Hematopoietic multipotent progenitor cell treated with erythropoietin and hydrocortisone succinate and interleukin-3 and kit ligand, for 4 days (in vitro differentiated cells): ENCODE results near the gene MED15.

ENCODE experiments used
- DNase-seq: peaks from one replicate; pipeline ENCODE4 v3.0.0-alpha.2; 2015

Gene MED15

DNA sequence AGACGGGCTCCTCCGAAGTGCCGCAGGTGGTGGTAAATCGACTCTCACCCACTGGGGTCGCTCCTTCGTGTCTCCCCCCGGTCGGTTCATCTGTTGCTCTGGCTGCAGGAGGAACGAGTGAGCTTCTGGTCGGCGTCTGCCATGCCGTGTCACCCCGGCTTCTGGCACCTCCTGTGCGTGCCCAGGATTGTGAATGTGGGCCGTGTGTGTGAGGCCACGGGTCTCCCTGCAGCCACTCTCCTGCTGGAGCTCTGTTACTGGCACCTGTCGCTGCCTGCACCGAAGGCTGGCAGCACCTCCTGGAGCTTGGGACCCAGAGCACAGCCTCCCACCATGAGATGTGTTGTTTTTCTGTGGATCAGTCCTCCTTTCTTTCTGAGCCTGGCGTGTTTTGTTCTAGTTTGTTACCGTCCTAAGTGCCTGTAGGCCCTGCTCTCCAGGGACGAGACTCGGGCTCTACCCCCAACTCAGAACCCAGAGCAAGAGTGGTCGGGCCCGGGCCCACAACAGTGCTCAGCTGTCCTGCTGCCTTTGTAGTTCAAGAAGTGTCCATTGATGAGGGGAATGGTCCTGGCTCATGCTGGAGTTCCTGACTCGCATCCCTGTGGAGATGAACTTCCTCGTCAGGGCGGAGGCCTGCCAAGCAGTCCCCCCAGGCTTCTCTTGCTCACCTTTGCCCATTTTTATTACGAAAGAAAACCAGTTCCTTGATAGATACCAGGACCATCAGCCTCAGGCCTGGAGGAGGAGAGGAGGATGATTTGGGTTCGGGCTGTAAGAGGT is 66.6 kb downstream of the MED15 start:
- DNase-seq = no peak

DNA sequence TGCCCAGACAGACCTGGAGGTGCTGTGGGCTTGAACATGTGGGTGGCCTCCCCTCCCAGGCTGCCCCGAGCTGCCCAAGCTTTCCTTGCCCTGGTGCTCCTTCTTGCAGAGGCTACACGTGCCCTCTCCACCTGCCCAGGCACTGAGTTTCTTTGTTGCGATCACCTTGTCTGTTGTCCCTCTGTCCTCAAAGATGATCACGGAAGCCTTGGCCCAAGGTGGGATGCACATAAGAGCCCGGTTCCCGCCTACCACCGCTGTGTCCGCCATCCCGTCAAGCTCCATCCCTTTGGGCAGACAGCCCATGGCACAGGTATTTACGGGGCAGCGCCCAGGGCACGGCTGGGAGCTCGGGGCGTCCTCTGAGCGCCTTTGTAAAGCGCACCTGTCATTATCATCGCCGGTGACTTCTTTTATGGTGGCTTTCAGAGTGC is 67.5 kb downstream of the MED15 start:
- DNase-seq = no peak

DNA sequence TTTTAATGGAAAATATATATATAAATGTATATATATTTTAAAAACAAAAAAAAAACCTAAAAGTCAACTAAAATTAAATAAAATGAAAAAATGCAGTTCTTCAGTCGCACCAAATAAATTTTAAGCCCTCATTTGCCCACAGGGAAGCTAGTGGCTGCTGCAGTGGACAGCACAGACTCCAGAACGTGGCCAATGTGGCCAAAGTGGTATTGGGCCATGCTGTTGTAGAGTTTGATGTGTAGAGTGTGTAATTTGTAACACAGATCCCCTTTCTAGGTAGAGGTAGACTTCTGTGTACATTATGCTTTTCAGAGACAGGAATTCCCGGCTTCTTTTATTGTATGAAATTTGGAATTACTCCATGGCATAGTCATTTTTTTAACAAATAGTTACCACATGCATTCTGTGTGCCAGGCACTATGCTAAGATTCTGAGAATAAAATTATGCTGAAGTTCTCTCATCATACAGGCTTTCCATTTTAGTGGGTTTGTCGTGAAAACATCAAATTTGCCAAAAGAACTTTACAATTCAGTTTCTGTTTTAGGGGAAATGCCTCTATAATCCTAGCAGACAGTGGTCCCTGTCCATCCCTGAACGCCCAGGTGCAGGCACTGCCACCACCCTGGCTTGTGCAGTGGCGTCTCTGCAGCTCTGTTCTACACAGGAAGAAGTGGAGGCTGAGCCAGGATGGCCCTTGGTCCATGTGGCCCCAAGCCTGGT is 68.5 kb downstream of the MED15 start:
- no peak for DNase-seq

DNA sequence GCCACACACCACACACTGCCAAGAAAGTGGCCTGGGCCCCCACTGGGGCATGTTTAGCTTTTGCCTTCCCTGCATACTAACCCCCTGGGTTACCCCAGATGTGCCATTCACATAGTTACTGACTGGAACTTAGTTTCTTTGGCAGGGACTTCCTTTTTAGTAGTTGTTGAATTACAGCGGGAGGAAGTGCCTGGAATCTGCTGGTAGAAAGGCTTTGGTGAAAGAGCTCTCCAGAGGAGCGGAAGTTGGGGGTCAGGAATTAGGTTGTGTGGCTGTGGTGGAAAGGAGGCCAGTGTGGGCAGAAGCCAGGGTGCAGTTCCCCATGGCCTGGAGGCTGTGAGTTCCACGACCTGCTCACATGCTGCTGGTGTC is 69.0 kb downstream of the MED15 start:
- DNase-seq = peak; percentile 49

DNA sequence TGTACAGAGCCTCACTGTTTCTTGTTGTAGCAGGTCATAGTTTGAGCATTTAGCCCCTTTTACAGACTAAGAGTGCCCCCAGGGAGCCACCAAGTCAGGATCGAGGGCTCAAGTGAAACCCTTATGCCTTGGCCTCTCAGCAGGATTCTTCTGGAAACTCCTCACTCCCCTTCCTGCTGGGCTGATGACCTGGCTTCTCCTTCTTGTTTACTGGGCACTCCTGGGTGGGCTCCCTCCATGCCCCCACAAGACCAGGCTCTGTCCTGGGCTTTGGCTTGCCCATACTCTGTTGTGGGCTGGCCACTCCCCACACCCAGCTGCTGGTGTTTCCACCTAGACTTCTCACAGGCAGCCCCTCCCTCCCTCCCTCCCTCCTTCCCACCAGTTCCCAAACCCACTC is 69.6 kb downstream of the MED15 start:
- DNase-seq = no peak

DNA sequence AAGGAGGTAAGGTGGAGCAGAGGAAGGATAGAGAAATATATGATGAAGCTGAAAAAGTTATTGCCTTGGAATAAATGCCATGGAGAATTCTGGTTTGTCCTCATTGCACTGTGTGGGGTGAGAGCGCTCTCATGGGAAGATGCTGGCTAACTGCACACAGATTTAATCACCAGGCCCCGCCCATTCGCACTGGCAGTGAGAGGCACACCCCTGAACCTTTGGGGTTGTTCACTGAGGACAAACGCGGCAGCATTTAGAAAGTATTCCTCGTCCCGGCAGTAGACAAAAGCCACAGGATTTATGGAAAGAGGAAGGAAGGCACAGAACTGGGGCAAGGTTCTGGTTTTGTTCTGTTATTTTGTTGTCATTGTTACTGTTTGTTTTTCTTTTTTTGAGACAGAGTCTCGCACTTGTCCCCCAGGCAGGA is 70.2 kb downstream of the MED15 start:
- peak; percentile 49 for DNase-seq

DNA sequence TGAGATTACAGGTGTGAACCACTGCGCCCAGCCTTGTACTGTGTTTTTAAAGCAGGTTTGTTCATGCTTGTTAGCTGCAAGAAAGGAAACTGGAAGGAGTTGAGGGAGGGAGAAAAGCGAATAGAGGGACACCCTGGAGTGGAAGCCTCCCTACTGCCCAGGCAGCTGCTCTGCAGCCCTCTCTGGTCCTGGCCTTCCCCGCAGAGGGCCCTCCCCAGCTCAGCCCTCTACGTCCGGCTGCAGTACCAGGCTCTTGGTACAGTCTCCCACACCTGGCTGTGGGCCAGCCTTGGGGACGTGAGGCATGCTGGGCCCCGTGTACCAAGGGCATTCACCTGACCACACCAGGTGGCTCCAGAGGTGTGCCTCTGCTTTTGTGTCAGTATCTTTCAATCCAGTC is 70.8 kb downstream of the MED15 start:
- DNase-seq = no peak

DNA sequence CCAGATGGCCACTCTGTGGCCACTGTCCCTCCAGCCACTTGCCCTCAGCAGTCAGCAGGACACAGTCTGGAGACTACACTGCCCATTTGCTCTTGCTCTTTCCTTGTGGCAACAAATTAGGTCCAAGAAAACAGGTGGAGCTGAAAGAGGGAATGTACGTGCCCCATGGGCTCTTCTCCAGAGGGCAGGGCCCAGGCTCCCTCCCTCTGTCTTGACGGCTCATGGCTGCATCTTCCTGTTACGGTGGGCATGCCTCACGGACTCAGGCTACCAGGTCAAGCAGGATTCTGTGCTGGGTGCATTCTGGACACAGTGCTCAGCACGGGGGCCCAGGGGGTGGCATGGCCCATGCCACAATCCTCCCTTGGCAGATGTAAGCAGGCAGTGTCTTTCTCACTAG is 71.3 kb downstream of the MED15 start:
- no peak for DNase-seq

DNA sequence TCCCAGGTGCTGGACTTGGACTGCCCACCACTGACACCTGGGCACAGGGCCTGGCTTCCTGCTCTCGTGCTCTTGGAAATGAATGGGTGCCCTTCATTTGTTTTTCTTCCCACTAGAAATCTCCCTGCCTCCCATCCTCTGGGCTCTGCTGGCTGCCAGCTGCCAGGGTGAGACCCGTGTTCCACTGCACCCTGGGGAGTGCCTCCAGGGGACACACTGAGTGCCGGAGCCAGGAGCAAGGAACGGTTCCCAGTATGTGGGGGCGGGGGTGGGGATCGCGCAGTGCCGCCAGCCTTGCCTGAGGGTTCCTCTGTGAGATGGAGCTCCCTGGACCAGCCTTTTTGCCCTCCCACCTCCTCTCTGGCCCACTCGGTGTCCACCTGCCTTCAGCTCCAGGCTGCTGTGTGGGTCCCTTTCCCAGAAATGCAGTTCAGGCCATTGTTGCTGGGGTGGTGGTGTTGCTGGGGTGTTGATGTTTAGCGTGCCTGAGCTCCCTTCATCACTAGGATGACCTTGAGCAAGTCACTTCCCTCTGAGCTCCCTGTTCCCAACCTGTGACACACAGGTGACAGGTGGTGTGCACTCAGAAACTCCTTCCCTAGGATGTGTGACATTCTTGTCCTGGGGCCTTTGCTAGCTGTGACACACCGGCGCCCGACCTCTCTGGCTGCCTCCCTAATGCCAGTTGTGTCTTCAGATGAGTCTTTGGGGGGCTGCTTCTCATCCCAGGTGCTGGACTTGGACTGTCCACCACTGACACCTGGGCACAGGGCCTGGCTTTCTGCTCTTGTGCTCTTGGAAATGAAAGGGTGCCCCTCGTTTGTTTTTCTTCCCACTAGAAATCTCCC is 72.1 kb downstream of the MED15 start:
- DNase-seq = no peak

DNA sequence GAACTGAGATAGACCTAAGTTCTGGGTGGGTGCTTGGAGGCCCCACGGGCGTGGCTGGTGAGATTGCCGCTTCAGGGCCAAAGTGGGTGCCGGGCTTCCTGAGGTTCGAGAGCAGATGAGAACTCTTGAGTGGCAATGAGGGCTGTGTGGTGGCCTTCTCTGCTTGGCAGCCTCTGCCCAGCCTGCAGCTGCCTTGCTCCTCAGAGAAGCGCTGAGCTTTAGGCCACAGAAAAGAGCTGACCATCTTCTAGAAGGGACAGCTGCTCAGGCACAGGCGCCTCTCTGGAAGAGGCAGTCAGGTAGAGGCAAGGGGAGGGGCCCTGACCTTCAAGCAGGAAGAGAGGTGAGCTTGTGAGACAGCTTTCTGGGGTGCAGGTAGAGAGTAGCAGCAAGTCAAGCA is 72.8 kb downstream of the MED15 start:
- DNase-seq = no peak

DNA sequence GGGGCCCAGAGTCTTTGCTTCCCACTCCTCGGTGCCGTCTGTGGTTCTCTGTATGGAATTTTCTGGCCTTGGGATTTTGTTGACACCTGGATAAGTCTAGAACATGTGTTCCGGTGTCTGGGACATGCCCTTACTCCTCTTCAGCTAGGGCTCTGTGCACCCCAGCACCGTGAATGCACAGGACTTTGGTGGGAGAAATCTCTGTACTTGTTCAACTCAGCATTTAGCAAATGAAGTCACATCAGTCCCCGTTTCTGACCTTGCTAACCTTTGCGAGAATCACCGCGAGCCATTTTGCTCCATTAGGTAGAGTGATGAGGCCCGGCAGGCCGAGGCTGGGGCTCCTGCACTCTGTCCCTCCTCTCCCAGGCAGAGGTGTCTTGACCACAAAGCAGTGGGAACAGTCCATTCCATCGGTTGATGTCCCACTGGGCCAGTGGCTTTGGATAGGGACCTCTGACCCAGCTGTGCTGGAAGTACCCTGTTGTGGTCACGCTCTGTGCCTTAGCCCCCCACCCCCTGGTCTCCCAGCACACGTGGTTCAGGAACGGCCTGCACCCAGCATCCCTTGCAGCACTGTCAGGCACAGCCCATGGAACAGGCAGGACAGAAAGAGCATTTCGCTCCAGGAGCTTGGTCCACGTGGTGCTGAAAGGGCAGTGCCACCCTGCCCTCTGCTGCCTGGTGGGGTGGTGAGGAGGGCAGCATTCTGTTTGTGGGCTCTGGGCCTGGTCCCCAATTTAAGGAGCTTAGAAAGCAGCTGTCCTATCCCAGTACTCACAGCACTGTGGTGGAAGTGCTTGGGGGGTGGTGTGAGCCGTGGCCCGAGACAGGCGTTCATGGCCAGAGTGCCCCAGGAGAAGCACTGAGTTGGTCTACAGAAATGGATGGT is 73.4 kb downstream of the MED15 start:
- DNase-seq = no peak

DNA sequence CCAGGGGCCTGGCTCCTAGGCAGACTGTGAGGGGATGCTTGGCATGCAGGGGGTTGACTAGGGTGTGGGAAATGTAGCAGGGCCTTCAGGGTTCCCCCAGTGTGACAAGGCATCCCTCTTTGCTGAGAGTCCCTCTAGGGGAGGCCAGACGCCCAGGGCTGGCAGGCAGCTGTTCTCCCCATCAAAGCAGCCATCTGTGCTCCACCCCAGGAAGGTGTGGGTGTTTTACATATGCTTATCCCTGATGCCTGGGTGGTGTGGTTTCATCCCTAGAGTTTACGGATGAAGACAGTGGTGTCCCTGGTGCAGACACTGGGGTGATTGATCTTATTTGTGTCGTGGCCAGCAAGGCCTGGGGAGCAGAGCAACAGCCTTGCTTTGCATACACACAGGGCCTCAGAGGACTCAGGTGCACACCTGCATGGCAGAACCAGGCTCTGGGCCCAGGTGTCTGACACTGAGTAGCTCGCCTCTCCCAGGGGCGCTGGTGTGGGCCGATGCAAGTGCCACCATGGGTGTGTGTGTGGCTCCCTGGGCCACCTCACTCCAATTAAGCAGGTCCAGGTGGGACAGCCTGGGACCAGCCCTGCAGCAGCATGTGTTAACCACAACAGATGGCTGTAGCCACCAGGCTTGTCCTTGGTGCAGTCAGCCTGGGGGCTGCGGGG is 74.2 kb downstream of the MED15 start:
- no peak for DNase-seq

DNA sequence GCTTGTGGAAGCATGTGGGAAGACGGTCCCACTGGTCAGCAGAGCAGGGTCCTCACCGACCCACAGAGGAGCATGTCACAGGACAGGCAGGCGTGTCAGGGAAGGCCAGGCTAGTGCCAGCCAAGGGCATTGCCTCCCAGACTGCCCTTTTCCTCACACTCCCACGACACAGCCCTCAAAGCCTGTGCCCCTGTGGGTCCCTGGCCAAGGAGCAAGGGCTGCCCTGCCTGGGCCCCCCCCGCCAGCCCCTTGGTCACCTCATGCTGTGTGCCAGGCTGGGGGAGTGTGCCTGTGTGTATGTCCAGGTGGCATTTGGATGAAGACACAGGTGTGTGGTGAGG is 74.7 kb downstream of the MED15 start:
- DNase-seq = no peak

DNA sequence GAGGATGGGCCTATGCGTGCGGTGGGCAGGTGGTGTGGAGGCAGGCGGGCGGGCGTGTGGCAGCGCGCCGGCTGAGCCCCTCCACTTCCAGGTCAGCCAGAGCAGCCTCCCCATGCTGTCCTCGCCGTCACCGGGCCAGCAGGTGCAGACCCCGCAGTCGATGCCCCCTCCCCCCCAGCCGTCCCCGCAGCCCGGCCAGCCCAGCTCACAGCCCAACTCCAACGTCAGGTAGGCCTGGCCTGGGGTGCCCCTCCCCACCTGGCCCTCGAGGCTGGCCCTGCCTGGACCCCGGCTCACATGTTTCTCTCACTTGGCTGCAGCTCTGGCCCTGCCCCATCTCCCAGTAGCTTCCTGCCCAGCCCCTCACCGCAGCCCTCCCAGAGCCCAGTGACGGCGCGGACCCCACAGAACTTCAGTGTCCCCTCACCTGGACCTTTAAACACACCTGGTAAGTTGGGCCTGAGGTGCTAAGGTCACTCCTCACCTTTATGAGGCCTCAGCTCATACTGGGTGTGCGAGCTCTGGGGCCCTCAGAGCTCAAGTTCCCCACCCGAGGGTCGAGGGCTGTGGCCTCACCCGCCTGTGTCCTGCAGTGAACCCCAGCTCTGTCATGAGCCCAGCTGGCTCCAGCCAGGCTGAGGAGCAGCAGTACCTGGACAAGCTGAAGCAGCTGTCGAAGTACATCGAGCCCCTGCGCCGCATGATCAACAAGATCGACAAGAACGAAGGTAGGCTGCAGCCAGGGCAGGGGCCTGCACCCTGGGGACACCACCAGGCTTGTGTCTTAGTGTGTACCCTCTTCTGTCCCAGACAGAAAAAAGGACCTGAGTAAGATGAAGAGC is 75.3 kb downstream of the MED15 start:
- DNase-seq = no peak

DNA sequence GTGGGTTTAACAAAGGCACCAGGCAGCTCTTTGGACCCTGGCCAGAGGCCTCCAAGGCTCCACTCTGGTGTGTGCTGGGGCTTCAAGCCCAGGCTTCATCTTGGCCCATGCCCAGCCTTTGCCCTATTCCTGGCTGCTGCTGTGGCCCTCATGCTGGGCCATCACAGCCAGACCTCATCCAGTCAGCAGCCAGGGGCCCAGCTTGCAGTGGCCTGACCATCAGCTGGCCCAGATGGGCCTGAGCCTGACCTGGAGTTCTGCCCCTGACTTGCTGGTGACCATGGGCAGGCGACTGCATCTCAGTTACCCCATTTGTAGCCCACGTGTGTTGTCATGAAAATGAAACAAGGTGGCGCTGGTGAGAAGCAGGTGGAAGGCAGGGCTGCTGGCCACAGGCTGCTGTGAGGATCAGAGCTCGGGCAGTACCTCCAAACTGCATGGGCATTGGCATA is 76.1 kb downstream of the MED15 start:
- peak; percentile 50 for DNase-seq

DNA sequence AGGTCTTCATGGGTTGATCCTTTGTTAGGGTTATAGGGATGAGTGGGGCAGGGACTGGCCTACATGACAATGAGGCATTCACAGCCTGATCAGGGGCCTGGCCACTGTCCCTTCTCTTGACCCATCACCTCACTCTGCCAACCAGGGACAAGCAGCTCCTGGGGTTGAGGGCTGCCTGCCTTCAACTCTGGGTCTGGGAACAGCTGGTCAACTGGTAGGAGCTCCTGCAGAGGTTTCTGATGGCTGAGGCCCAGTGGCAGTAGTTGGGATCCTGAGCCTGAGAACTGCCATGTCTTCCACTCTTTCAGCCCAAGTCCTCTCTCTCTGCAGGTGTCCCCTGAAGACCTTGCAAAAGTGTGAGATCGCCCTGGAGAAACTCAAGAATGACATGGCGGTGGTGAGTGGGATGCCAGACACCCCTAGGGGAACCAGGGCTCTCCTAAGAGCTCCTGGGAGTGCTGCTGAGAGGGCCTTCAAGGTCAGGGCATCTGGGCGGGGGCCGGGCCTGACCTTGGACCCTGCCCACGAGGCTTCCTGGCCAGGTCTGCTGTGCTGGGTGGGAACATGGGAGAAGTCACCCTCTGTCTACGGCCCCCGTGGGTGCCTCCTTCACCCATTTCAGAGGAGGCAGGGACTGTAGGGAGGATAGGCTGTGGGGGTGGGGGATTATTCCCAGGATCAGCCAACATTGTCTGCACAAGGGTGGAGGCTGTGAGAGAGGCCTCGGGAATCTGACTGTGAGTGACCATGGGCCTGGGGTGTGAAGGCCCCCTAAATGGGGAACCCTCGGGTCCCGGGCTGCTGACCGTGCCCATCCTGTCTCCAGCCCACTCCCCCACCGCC is 76.8 kb downstream of the MED15 start:
- no peak for DNase-seq

DNA sequence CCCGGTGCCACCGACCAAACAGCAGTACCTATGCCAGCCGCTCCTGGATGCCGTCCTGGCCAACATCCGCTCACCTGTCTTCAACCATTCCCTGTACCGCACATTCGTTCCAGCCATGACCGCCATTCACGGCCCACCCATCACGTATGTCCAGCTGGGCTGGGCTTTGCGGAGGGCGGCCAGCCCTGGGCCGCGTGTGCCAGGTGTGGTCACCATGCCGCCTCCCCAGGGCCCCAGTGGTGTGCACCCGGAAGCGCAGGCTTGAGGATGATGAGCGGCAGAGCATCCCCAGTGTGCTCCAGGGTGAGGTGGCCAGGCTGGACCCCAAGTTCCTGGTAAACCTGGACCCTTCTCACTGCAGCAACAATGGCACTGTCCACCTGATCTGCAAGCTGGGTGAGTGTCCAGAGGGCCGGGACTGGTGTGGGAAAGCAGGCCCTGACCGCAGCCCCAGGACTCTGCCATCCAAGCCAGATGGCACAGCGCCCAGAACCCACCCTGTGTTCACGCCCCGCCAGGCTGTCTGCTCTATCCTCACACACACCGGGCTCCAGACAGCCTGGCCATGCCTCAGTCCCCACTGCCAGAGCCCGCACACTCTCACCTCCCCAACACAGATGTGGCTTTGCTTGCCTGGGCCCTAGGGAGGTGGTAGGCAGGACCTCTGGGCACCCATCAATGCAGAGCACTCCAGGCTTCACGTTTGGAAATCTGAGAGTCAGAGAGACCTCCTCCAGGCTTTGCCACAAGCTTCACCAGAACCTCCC is 77.6 kb downstream of the MED15 start:
- DNase-seq = no peak

DNA sequence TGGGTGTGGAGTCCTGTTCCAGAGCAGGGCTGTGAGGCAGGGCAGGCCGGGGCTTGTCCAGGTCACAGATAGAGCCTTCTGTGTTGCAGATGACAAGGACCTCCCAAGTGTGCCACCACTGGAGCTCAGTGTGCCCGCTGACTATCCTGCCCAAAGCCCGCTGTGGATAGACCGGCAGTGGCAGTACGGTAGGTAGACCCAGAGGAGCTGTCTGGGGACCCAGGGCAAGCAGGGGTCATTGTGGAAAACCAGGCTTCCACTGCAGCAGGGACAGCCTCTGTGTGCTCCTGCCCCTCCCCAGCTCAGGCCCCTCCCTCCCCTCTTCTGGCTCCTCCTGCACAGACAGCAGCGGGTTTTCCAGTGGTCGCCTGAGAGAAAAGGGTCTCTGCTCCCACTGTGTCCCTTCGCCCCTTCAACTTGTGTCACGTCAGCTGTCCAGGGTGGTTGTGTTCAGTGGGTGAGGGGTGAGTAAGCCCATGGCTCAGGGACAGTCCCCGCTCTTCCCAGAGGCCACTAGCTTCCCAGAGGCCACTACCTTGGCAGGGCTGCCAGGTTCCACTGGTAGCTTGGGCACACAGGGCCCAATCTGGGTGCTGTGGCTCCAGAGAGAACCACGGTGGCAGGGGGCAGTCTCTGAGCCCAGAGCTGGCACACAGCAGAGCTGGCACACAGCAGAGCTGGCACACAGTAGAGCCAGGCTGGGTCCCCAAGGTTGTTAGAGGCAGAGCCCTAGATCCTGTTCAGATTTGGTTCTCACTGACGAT is 78.4 kb downstream of the MED15 start:
- no peak for DNase-seq

DNA sequence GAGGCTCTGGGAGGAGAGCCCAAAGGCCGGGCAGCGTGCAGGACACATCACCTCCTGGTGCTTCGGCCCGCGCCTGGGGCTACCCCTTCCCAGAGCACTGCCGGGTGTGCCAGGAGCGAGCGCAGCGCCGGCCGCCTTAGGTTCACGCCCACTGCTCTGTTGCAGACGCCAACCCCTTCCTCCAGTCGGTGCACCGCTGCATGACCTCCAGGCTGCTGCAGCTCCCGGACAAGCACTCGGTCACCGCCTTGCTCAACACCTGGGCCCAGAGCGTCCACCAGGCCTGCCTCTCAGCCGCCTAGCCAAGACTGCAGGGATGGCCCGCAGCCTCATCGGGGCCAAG is 79.0 kb downstream of the MED15 start:
- DNase-seq = no peak
